GM18519 (cell line): ENCODE measurements around the gene ELOVL5.
"Not testable (repeated sequence)": the region's sequence is repeated elsewhere in the genome, so short reads cannot be mapped to it uniquely, and the experiment has no call there.

Source experiments
- ATAC-seq: cut with Tn5 transposase; IDR thresholded peaks from one replicate; pipeline ENCODE4 v1.9.1; 2021; ENCODE audit warnings: mild to moderate bottlenecking, moderate library complexity; ENCODE audit not compliant: unreplicated experiment, low FRiP score

The ELOVL5 gene

GRCh38 chr6:53331678-53332077 is 17.1 kb downstream of the ELOVL5 start:
- ATAC-seq, result no peak

DNA sequence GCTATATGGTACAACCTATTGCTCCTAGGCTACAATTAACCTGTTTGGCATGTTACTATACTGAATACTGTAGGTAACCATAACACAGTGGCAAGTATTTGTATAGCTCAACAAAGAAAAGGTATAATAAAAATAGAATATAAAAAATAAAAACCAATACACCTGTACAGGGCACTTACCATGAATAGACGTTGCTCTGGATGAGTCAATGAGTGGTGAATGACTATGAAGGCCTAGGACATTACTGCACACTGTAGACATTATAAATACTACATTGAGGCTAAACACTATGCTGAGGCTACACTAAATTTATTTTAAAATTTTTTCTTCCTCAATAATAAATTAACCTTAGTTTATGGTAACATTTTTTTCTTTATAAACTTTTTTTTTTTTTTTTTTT is 18.6 kb downstream of the ELOVL5 start:
- no peak for ATAC-seq

DNA sequence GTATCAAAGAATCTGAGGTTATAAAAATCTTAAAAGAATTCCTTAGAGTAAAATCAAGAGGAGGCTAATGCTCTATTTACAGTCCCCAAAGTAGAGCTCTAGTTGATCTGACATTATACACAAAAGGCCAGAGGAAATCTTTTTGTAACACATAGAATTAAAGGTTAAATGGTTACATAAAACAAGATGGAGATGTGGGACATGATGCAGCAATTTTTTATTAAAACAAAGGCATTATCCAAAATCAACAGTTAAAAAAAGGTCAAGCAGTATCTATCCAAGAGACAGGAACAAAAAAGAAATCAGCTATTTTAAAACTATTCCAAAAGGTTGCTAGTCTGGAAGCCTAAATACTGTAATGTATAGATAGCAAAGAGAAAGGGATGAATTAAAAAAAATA is 20.4 kb downstream of the ELOVL5 start:
- ATAC-seq, result no peak

DNA sequence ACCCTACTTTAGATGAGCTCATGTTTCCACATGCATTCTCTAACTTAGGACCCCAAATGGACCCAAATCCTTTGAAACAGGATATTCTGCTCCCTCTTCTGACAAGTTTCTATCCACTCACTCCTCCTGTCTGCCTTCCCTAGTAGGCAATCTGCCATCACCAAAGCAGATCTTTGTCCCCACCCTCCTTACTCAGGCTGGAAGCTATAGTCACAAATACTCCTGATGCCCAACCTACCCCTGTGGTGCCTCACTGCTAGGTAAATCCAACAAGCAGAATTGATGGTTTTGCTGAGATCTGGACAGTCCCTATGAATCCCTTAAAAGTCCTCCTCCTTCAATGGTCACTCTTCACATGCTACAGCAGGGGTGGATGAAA is 21.7 kb downstream of the ELOVL5 start:
- ATAC-seq, result no peak

GRCh38 chr6:53326372-53327016 is 22.3 kb downstream of the ELOVL5 start:
- ATAC-seq, result no peak

DNA sequence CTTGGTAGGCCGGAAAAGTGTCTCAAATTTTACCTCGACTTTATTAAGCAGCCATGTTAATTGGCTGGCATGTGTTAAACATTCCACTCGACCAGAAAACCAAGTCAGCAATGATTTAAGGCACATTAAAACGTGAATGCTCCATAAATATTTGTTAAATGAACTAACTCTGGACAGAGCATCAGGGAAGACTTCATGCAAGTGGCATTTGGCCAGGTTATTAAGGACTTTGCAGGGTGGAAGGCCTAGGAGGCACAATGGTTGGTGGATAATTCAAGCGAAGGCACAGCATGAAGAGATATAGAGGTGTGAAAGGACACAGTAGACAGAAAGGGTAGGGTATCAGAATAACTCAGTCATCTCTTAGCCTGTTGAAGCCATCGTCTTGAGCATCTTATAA is 23.0 kb downstream of the ELOVL5 start:
- ATAC-seq, result no peak

- no peak for ATAC-seq
Observed at GRCh38 chr6:53322188-53323029, 26.3 kb downstream of the ELOVL5 start.

DNA sequence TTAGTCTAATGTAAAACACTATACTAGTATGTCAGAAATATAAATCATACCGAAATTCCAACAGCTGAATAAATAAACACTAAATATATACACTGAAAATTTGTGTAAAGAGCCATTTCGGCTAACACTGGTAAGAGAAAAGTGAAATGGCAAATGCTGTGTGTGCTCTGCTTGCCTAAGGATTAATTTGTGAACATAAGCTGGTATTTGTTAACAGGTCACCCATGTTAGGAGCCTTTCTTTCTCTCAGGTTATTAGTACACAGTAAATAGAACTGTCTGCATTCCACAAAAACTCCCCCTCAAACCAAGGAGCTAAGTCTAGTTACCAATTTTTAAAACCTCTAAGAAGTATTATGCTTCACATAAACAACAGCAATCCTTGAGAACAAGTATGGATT is 27.0 kb downstream of the ELOVL5 start:
- ATAC-seq, result no peak

DNA sequence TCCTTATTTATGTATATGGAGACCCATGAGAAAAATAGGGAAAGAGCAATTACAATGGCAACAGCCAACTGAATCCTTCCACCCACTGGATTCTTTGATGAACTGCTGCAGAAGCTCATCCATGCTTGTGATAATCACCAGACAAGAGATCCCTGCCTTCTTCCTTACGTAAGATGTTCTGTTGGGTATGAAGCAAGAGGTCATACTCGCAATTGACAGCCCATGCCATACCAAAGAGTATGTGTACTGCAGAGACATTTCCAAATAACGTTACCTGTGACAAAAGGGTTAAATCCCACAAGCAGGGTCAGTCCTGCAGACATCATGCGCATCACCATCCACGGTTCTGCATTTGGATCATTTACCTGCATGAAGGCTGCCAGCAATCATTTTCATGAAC is 27.8 kb downstream of the ELOVL5 start:
- no peak for ATAC-seq

- ATAC-seq, result no peak
Observed at GRCh38 chr6:53318429-53318828, 30.3 kb downstream of the ELOVL5 start.

DNA sequence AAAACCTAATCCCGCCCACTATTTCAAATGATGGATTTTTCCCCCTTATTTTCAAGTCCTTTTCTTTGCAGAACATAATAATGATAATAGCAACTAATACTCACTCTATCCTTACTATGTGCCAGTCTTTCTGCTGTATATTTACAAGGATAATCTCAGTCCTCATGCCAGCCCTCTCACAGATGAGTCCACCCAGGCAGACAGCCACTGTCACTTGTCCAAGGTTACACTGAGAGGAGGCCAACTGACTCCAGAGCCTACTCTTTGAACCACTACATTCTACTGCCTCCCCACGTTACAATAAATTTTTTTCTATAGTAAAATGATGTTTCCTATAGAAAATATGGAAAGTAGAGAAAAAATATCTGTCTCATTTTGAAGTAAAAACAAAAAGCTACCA is 30.9 kb downstream of the ELOVL5 start:
- no peak for ATAC-seq

DNA sequence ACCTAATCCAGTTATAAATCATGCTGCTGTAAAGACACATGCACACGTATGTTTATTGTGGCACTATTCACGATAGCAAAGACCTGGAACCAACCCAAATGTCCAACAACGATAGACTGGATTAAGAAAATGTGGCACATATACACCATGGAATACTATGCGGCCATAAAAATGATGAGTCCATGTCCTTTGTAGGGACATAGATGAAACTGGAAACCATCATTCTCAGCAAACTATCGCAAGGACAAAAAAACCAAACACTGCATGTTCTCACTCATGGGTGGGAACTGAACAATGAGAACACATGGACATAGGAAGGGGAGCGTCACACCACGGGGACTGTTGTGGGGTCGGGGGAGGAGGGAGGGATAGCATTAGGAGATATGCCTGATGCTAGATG is 31.5 kb downstream of the ELOVL5 start:
- ATAC-seq, result not testable (repeated sequence)

DNA sequence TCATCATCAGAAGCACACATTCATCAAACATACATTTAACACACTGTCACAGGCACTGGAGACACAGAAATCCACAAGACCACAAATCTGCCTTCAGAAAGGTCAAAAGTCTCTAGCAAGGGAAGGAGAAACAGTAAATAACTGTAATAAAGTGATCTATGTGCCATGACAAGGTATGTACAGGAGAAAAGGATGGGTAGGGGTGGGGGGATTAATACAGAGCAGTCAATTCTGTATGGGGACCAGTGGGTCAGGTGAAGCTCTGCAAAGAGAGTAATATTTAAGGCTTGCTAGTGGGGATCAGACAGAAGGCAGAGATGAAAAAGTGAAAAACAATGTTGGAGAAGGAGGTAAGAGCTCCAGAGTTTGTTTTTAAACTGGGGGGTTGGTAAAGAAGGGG is 32.6 kb downstream of the ELOVL5 start:
- ATAC-seq, result no peak

DNA sequence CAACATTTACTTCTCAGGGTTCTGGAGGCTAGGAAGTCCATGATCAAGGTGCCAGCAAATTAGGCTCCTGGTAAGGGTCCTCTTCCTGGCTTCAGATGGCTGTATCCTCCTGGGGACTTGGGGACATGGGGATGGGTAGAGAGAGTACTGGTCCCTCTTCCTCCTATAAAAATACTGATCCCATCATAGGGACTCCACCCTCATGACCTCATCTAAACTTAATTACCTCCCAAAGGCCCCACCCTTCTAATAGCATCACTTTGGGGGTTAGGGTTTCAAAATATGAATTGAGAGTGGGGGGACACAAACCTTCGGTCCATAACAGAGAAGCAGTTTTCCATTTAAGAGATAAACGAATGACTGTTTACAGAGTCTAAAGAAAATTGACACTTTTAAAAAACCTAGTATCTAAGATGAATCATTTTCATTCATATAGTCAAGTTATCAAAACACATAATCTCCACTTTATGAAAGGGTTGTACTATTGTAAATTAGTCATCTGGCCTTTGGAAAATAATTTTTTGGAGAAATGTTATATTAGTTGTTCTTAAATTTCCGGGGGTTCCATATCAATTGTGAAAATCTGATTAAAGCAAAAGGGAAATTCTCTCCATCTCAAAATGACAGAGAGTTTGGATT is 33.5 kb downstream of the ELOVL5 start:
- no peak for ATAC-seq

DNA sequence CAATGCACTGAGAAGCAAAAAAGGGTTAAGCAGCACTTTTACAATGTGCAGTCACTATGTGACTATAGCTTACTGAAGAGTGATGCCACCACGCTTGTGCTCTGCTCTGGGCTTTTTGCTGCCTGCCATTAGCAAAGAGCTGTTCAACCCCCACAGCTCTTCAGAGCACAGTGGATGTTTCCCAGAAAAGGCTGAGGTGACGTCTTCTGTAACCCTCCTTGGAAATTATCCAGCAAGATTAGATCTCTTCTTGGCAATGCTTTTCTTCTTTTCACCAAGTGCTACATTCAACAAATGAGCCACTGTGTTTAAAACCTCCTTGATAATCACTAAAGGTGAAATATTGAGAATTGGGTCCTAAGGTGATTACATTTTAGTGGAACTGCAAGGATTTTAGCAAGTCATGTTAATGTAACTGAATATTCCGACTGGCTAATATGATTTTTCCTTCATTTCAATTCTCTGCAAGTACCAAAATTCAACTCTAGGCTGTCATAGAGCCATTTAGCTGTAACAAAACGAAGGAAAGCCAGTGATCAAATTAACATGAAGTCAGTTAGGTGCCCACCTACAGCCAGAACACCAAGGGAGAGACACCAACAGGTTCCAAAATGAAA is 34.9 kb downstream of the ELOVL5 start:
- ATAC-seq, result no peak

DNA sequence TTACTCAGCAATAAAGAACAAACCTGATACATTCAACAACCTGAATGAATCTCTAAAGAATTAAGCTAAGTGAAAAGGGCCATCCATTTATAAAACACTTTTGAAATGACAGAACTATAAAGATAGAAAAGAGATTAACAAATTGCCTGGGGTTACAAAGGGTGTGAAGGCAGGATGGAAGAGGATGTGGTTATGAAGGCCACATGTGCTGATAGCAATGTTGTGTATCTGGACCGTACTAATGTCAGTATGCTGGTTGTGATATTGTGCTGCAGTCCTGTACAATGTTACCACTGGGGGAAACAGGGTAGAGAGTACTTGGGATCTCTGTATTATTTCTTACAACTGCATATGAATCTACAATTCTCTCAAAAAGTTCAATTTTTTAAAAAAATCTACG is 36.4 kb downstream of the ELOVL5 start:
- ATAC-seq, result peak; percentile 39

GRCh38 chr6:53311586-53311935 is 37.2 kb downstream of the ELOVL5 start:
- ATAC-seq, result no peak

- no peak for ATAC-seq
Observed at GRCh38 chr6:53310771-53311585, 37.8 kb downstream of the ELOVL5 start.

DNA sequence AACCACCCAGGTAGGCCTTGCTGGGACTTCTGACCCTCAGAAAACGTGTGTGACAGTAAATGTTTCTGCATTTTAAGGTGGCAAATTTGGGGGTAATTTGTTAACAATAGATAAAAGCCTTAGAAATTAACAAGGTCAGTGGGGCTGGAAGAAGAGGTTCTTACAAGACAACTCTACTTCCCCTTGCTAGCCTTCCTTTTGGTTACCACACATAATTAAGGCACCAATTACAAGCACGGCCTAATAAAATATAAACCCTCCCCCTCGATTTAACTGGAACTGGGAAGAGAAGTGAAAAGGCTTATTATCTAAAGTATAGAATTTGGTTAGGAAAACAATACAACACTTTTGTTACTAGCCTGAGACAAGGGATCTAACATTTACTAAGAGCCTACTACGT is 38.8 kb downstream of the ELOVL5 start:
- ATAC-seq, result no peak

DNA sequence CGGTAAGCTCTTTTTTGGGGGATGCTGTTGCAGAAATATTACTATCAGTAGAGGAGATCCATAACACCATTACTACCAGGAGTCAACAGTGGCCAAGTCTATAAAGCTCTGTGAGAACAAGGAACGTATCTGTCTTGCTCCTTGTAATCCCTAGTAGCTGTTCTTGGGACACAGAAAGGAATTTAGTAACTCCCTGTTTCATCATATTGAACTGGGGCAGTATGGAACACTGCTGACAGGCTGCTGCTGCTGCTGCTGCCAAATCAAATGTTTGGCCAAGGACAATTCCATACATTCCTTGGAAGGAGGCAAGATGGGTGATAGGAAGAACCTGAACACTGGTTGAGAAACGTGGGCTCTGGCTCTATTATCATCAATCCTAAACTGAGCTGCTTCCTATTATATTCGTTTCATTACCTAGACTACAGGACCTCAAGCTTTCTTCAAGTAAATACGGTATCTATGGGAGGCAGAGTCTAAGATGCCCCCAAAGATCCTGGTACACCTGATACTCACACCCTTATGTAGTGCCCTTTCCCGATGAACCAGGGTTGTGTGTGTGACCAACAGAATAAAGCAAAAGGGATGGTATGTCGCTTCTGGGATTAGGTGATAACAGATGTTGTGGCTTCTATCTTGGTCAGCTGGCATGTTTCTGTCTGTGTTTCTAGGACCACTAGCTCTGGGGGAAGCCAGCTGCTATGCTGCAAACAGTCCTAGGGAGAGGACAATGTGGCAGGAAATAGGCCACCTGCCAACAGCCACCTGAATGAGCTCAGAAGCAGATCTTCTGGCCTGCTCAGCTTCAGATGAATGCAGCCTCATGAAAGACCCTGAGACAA is 39.5 kb downstream of the ELOVL5 start:
- ATAC-seq, result peak; percentile 33
